ENCODE measurements around the gene LELP1. TPM values are rescaled to one million over a fixed set of nuclear protein-coding genes. Genes with fewer than 3 reads are reported as not detected.
"Not testable (repeated sequence)": the region's sequence is repeated elsewhere in the genome, so short reads cannot be mapped to it uniquely, and the experiment has no call there.

LELP1 gene
- not detected in 2 replicates for total RNA-seq (2014; rRNA removed; shearing (Covaris generic))
- not detected in 2 replicates for polyA plus RNA-seq (2015; cell fraction: cytosol; rRNA removed)
- not detected in 2 replicates for polyA plus RNA-seq (2015; cell fraction: nucleus; rRNA removed)

DNA sequence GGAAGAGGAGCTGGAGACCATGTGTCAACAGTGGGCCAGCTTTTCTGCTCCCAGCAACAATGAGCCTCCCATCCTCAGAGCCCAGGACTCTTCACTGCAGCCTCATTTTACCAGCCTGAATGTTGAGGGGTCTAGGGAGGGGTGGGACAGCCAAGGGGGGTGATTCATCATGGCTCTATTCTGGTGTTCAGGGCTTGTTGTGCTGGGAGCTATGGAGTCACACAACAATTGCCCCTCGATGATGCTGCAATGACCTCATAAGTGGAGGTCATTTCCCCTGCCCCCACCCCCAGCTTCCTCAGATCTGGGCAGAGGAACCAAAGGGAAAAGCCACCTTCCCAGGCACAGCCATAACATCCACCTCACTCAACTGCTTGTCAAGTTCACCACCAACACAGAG, at the start of gene LELP1:
Gene LELP1 (plus strand): TSS at position 301 of the 400 bp plus-strand sequence. CDS start 1,278 bp downstream, outside the sequence.
- in situ Hi-C loops (cut with HindIII; ENCODE audit: low pct_unique_long_range_greater_than_20kb, low sequenced_read_pairs) = no loop called here
- no peak for DNase-seq (ENCODE audit: low read depth, low spot score)

DNA sequence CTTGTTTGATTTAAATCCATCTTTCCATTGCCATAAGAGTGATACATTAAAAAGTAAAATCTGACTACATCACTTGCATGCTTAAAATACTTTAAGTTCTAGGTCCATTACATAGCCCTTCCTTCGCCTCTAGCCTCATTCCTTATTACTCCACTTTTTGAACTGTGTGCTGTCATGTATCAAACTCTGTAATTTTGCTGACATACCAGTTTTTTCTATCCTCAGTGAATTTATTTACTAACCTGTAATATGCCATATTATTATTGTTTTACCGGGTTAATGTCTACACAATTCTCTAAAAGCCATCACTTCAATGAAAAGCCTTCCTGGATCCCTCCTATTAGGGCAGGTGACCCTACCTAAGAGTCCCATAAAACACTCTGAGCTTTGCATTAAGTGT, 47.7 kb upstream of the LELP1 start:
- no peak for DNase-seq (ENCODE audit: low read depth, low spot score)
- in situ Hi-C loops (cut with HindIII; ENCODE audit: low pct_unique_long_range_greater_than_20kb, low sequenced_read_pairs) = no loop called here

DNA sequence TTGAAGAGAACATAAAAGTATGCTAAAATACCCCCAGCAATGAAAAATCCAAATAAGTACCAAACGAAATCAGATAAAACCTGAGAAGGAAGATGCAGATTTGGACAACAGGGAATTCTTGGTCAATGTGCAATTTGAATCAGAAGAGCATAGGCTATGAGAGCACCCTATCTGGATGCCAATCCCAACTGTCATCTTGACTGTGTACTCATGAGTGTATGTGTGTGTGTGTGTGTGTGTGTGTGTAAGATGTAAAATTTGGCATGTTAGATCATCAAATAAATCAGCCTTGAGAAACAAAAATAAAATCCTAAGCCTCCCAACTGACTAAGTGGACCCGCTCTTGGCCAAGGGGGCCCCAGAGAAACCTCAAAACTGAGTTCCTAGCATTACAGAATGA, 34.5 kb upstream of the LELP1 start:
- in situ Hi-C loops (cut with HindIII; ENCODE audit: low pct_unique_long_range_greater_than_20kb, low sequenced_read_pairs) = no loop called here

DNA sequence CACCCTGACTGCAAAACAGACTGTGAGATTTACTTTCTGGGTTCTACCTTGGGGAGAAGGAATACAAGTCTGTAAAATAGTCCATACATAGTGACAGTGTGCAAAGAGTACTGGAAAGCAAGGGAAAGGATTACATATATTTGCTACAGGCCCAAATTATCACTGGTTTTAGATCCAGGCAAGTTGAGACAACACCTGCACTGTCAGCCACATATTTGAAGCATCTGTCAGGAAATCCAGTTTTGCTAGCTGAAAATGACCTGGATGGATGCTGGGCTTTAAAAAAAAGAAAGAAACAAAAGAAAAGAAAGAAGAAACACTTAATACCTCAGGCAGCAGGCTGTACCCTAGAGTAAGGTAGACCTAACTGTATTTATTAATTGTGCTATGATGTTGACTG, 28.6 kb upstream of the LELP1 start:
- in situ Hi-C loops (cut with HindIII; ENCODE audit: low pct_unique_long_range_greater_than_20kb, low sequenced_read_pairs) = no loop called here

More for the DNA sequence above, 34.5 kb upstream of the LELP1 start:
- no peak for DNase-seq (ENCODE audit: low read depth, low spot score)

DNA sequence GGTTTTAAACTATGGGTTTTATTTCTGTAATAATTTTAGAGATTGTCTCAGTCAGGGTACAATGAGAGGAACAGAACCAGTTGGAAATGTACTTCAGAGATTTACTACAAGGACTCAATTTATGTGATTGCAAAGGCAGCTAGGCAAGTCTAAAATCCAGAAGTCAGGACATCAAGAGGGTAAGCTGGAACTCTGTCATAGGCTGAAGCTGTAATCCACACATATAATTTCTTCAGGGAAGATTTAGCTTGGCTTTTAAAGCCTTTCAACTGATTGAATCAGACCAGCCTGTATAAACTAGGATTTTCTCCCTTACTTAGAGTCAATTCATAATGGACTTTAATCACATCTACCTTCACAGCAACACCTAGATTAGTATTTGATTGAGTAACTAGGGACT, 24.3 kb upstream of the LELP1 start:
- DNase-seq (ENCODE audit: low read depth, low spot score) = no peak
- in situ Hi-C loops (cut with HindIII; ENCODE audit: low pct_unique_long_range_greater_than_20kb, low sequenced_read_pairs) = no loop called here

More for the DNA sequence above, 28.6 kb upstream of the LELP1 start:
- no peak for DNase-seq (ENCODE audit: low read depth, low spot score)

DNA sequence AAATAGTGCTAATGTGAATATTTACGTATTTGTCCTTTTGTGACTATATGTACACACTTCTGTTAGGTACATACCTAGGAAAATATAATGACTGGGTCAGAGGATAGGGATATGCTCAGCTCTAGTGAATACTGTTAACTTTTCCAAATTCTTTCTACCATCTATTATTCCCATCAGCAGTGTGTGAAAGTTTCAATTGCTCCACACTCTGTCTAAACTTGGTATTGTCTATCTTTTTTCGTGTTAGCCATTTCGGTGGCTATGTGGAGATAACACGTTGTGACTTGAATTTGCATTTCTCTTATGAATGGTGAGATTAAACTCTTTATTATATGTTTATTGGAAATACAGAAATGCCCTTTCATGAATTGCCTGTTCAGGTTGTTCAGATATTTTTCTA, 22.7 kb upstream of the LELP1 start:
- in situ Hi-C loops (cut with HindIII; ENCODE audit: low pct_unique_long_range_greater_than_20kb, low sequenced_read_pairs) = no loop called here
- DNase-seq (ENCODE audit: low read depth, low spot score) = no peak

DNA sequence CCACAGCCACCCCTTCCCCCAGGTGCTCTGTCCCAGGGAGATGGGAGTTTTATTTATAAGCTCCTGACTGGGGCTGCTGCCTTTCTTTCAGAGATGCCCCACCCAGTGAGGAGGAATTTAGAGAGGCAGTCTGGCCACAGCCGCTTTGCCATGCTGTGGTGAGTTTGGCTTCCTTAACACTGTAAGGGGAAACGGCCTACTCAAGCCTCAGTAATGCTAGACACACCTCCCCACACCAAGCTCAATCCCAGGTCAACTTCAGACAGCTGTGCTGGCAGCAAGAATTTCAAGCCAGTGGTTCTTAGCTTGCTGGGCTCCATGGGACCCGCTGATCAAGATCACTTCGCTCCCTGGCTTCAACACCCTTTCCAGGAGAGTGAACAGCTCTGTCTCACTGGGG, 14.9 kb upstream of the LELP1 start:
- DNase-seq (ENCODE audit: low read depth, low spot score); in situ Hi-C loops (cut with HindIII; ENCODE audit: low pct_unique_long_range_greater_than_20kb, low sequenced_read_pairs): not testable (repeated sequence)

DNA sequence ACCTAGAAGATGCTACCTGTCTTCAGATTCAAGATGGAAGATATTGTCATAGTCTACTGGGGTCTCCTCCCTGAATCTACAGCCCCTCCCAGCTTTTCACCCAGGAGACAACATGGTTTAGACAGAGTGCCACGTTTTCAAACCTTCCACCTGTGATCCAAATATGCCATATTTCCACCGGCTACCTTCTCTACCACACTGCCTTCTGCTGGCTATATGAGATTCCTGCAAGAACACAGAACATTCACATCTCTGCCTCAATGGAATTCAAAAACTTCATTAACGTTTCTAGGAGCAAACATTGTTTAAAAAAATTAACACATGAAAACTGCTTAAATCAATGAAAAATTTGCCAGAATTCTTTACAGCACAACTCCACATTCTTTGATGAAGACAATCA, 12.9 kb upstream of the LELP1 start:
- in situ Hi-C loops (cut with HindIII; ENCODE audit: low pct_unique_long_range_greater_than_20kb, low sequenced_read_pairs) = no loop called here
- DNase-seq (ENCODE audit: low read depth, low spot score) = peak; percentile 50

DNA sequence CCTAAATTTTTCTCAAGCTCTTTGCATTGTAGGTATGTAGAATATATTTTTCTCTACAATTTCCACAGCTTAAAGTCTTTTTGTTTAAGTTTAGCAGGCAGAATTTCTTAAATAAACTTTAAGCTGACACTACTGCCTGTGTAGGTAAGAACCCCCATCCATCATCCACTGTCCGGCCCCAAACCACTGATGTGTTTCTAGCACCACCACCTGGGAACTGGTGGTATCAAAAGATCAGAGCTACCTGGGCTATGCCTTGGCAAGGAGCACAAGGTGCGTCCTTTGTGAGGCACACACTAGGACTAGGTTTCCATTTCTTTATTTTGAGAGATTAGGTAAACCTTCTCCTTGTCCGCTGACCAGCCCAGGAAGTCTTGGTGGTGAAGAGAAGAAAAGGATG, 10.5 kb upstream of the LELP1 start:
- in situ Hi-C loops (cut with HindIII; ENCODE audit: low pct_unique_long_range_greater_than_20kb, low sequenced_read_pairs) = no loop called here
- DNase-seq (ENCODE audit: low read depth, low spot score) = peak; percentile 41

DNA sequence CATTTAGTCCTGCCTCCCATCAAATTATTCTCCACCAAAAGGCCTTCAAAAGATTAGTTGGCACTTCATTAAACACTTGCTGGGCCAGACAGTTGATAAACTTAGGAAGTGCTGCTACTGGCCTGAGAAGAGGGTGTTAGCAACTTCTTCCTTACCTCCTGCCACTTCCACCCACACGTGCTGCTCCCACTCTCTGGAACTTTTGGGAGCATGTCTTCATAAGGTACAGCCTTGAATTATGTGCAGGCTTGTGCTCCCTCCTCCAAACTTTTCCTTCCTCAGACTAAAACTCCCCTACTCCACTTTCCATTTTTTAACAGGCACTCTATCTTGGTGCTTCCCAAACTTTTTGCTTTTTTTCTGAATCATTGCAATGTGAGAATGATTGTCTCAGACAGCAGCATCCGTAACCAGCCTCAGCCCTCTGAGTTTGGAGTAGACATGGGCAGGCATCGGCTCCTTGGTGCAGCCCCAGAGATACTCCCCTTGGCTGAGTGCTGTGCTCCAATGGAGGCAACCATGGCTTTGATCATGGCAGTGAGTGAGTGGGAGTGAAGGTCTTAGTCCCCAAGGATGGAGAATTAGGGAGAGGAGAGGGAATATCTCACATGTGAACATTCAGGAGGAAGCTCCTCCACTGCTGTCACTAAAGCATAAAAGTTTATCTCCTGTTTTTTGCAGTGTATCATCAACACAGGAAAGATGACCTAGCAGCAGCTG, 8.7 kb upstream of the LELP1 start:
- in situ Hi-C loops (cut with HindIII; ENCODE audit: low pct_unique_long_range_greater_than_20kb, low sequenced_read_pairs) = no loop called here
- DNase-seq (ENCODE audit: low read depth, low spot score) = no peak

DNA sequence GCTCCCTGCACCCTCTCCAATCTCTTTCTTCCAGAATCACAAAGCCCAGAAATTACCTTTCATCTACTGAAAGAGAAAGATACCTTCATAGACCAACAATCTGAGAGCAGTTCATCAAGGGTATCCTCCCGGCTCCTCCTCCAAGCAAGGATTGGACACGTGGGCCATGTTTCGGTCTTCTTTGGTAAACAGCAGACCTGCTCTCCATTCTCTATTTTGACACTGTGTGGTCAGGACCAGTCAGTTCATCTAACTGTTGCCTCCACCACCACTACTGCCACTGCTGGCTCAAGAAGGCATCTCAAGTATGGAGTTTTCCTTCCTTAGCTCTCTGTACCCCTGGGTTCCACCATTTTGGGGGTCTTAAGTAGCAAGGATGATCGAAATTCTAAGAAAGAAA, 8.0 kb upstream of the LELP1 start:
- in situ Hi-C loops (cut with HindIII; ENCODE audit: low pct_unique_long_range_greater_than_20kb, low sequenced_read_pairs) = no loop called here
- no peak for DNase-seq (ENCODE audit: low read depth, low spot score)

DNA sequence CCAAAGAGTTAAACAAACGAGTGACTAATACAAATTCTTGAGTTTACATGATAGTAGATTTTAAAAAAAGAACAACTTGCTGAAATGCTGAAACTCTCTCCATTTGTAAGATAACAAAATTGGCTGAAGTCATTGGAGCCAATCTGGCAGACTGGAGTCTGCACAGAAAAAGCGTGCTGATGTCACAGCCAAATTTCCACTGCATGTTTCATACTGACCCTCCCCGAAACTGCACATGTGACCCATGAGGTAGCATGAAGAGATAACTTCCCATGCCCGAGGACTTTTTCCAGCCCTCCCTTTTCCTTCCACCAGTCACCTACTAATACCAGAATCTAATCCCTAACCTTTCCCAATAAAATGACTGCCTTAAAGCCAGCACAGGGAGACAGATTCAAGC, 1.2 kb upstream of the LELP1 start:
- in situ Hi-C loops (cut with HindIII; ENCODE audit: low pct_unique_long_range_greater_than_20kb, low sequenced_read_pairs) = no loop called here
- no peak for DNase-seq (ENCODE audit: low read depth, low spot score)

DNA sequence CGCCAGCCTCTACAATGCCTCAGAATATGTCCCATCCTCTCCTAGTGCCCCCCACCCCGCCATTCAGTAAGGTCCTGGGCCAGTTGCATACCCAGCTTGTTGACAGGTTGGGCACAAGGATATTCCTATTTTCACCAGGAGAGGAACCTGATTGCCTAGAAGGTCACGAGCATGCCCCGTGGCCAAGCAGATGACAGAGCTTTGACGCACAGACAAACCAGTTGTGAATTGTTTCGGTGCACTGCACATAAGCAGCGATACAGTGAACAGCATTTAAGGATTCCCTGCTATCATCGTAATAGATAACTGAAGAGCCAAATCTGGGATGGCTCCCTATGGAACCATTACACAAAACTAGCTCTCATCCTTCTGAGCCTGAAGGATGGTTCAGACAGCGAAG, 3.4 kb downstream of the LELP1 start:
- peak; percentile 96 for DNase-seq (ENCODE audit: low read depth, low spot score)
- in situ Hi-C loops (cut with HindIII; ENCODE audit: low pct_unique_long_range_greater_than_20kb, low sequenced_read_pairs) = no loop called here

DNA sequence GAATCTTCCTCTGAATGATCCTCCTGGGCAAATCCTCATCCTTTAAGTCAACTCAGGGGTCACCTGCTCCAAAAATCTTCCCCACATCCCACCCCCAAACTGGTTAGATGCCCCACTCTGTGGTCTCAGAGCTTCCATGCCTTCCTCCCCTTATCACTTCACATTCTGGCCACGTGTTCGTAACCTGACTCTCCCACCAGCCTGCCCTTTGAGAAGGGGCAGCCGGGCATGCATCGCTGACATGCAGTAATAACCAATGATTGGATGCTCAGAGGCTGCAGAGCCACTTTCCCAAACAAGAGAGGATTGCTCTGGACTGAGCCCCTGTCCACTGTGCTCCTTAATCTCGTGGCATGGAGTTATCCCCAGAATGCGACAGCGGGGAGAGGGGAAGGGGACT, 7.0 kb downstream of the LELP1 start:
- no peak for DNase-seq (ENCODE audit: low read depth, low spot score)
- in situ Hi-C loops (cut with HindIII; ENCODE audit: low pct_unique_long_range_greater_than_20kb, low sequenced_read_pairs) = no loop called here

DNA sequence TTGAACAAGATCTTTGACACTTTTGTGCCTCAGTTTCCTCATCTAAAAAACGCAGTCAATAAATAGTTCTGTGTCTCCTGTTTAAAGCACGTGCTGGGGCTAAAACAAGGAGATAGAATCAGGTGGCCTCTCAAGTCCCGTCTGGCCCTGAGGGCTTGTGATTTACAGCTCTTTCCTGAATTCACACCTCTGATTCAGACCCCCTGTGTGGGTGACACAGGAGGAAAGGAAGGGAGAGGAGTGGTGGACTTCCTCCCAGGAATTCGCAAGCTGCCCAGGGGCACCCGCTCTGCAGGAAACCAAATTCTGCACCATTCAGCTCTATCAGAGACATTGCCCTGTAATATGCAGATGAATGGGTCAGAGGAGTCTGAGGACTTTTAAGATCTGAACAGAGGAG, 9.0 kb downstream of the LELP1 start:
- in situ Hi-C loops (cut with HindIII; ENCODE audit: low pct_unique_long_range_greater_than_20kb, low sequenced_read_pairs) = no loop called here
- DNase-seq (ENCODE audit: low read depth, low spot score) = no peak

DNA sequence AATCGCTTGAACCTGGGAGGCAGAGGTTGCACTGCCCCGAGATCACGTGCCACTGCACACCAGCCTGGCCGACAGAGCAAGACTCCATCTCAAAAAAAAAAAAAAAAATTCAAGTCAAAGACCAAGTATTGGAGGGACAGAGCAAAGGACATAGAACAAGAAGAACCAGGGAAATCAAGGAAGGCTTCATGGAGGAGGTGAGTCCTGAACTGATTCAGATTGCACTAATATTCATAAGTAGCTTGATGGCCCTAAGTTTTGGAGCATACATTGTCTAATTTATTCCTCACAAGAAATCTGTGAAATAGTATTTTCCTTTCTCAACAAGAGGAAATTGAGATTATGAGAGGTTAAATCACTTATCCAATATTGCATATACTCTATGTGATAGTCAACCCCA, 10.3 kb downstream of the LELP1 start:
- DNase-seq (ENCODE audit: low read depth, low spot score) = no peak
- in situ Hi-C loops (cut with HindIII; ENCODE audit: low pct_unique_long_range_greater_than_20kb, low sequenced_read_pairs) = no loop called here

DNA sequence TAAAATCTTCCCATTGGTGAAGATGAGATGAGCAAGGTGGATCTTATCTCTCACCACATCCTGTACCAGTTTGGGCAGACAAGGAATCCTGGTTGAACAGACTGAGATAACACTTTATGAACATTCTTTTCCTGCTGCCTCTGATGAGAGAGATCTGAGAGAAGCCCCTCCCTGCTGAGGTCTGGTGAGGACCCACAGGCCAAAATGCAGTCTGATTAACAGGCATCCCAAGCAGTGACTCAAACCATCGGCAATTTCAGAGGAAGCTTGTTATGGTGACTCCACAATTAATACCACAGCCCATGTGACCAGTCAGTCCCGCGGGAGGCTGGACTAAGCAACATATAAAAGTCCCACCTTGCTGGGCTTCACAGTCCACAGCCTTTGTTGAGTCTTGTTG, 14.0 kb downstream of the LELP1 start, which contains the start of gene PRR9:
Gene PRR9 (plus strand): TSS at position 373 of the 400 bp plus-strand sequence. CDS start 561 bp downstream, outside the sequence.
- in situ Hi-C loops (cut with HindIII; ENCODE audit: low pct_unique_long_range_greater_than_20kb, low sequenced_read_pairs) = no loop called here
- DNase-seq (ENCODE audit: low read depth, low spot score) = no peak

DNA sequence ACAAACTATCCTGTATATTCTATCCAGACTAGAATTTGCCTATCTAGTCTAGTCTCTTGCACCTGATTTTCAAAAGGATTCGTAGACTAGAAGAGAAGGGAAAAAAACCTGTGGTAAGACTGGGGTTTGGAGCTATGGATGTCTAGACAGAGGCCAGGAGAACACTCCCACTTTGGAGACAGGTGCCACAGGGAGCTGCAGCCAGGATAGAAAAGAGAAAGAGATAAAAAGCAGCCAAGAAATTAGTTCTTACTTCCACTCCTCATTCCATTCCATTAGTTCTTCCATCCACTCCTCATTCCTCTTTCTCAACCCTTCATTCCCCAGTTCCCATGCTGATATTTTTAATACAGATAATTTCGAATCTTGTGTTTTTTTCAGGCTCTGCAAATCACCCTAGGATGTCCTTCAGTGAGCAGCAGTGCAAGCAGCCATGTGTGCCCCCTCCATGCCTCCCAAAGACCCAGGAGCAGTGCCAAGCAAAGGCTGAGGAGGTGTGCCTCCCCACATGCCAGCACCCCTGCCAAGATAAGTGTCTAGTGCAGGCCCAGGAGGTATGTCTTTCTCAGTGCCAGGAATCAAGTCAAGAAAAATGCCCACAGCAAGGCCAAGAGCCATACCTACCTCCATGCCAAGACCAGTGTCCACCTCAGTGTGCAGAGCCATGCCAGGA, 14.7 kb downstream of the LELP1 start:
- no peak for DNase-seq (ENCODE audit: low read depth, low spot score)
- in situ Hi-C loops (cut with HindIII; ENCODE audit: low pct_unique_long_range_greater_than_20kb, low sequenced_read_pairs) = no loop called here
